ENCODE measurements around the gene FSHR.

- no peak for TF ChIP-seq CTCF (IDR thresholded peaks at IDR 0.05; ENCODE audit: low read depth, low read length, missing input control)
- TF ChIP-seq MAX (IDR thresholded peaks at IDR 0.05) = no peak
- no peak for TF ChIP-seq YY1 (IDR thresholded peaks at IDR 0.05)
- no peak for TF ChIP-seq REST (IDR thresholded peaks at IDR 0.05)
- no peak for TF ChIP-seq SP1 (IDR thresholded peaks at IDR 0.05)
- no peak for TF ChIP-seq RAD21 (IDR thresholded peaks at IDR 0.05)
- no peak for TF ChIP-seq TAF1 (conservative IDR thresholded peaks at IDR 0.05)
- TF ChIP-seq JUND (IDR thresholded peaks at IDR 0.05) = no peak
- no peak for TF ChIP-seq HNF4A (conservative IDR thresholded peaks at IDR 0.05)
- no peak for TF ChIP-seq ATF3 (IDR thresholded peaks at IDR 0.05)
- TF ChIP-seq FOXA1 (IDR thresholded peaks at IDR 0.05) = no peak
- no peak for TF ChIP-seq RXRA (IDR thresholded peaks at IDR 0.05)
These were observed 11.3 kb upstream of the FSHR start for GRCh38 chr2:49165662-49166061.
